Measurements from ENCODE around the gene TAS2R10.
"Not testable (repeated sequence)": the region's sequence is repeated elsewhere in the genome, so short reads cannot be mapped to it uniquely, and the experiment has no call there.

TAS2R10 gene, protein sequence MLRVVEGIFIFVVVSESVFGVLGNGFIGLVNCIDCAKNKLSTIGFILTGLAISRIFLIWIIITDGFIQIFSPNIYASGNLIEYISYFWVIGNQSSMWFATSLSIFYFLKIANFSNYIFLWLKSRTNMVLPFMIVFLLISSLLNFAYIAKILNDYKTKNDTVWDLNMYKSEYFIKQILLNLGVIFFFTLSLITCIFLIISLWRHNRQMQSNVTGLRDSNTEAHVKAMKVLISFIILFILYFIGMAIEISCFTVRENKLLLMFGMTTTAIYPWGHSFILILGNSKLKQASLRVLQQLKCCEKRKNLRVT

DNA sequence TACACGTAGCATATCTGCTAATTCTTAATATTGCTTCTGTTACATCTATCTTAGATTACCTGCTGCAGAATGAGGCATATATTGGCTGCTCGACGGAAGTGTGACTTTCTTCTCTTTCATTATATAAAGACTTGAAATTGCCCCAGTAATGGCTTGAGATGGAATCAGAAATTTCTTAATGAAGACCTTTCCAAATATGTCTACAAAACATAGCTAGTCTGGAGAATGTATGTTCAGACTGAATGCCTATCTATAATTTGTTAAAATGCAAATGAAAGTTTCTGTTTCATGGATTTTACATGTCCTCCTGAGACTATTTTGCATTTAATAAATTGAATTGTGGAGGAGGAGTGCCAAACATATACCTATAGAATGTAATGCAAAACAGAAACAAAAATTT is at the start of gene TAS2R10:
Gene TAS2R10, minus strand, starts transcription at position 101 of the 400 bp plus-strand sequence. Its CDS starts 89 bp downstream, at position 12.
- in situ Hi-C loops (cut with MboI; ENCODE audit: low sequenced_read_pairs): no loop called here

DNA sequence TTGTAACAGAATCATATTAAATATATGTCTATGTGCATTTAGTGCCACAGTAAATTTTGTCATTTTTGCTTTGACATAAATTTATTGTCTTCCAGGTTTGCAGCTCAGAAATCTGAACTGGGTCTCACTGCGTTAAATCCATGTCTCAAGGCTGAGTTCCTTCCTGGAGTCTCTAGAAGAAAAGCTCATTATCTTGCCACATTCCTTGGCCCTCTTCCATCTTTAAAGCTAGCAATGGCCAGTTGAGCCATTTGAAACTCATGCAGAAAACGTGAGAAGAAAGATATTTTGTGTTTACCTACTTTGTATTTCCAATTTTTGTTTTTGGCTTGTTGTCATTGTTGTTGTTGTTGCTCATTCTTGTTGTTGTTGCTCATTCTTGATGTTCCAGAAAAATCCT is 47.2 kb upstream of the TAS2R10 start:
- in situ Hi-C loops (cut with MboI; ENCODE audit: low sequenced_read_pairs): no loop called here

DNA sequence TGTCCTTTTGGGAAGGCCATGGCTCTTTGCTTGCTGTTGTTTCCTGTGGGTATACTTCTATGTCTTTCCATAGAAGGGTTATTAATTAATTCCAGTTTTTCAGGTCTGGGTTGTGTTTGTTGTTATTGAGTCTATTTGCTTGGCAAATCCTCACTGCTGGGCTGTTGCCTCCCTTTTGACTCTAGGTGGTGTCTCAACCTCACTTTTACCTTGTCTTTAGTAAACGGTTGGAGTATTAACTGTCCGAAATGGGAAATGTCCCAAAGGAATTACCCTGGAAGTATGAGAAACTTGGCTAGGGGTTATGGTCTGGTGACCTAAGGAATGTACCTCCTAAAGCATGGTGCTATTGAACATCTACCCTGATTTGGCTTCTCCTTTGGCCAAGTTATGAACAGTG is 41.2 kb upstream of the TAS2R10 start:
- in situ Hi-C loops (cut with MboI; ENCODE audit: low sequenced_read_pairs): no loop called here

DNA sequence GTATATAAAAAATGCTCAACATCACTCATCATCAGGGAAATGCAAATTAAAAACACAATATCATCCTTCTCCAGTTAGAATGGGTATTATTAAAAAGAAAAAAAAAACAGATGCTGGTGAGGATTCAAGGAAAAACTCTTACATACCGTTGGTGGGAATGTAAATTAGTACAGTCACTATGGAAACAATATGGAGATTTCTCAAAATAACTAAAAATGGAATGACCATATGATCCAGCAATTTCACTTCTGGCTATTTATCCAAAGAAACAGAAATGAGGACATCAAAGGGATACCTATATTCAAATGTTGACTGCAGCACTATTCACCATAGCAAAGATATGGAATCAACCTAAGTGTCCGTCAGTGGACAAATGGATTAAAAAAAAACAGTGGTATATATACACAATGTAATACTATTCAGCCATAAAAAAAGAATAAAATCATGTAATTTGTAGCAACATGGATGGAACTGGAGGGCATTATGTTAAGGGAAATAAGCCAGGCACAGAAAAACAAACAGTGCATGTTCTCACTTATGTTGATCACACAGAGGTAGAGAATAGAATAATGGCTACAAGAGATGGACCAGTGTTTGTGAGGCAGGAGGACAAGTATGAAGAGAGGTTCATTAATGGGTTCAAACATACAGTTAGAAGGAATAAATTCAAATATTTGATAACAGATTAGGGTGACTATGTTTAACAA is 37.5 kb upstream of the TAS2R10 start:
- in situ Hi-C loops (cut with MboI; ENCODE audit: low sequenced_read_pairs): no loop called here

DNA sequence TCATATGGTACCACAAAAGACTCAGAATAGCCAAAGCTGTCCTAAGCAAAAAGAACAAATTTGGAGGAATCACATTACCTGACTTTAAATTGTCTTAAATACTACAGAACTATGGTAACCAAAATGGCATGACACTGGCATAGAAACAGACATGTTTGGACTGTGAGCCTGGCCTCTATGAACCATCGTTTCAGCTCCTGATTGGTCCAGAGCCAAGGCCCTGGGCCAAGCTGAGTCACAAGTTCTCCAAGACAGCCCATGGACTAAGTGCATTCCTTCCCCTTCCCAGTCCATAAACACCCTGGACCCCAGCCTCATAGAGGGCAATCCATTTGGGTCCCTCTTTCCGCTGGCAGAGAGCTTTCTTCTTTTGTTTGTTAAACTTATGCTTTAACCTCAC is 35.2 kb upstream of the TAS2R10 start:
- in situ Hi-C loops (cut with MboI; ENCODE audit: low sequenced_read_pairs): no loop called here

DNA sequence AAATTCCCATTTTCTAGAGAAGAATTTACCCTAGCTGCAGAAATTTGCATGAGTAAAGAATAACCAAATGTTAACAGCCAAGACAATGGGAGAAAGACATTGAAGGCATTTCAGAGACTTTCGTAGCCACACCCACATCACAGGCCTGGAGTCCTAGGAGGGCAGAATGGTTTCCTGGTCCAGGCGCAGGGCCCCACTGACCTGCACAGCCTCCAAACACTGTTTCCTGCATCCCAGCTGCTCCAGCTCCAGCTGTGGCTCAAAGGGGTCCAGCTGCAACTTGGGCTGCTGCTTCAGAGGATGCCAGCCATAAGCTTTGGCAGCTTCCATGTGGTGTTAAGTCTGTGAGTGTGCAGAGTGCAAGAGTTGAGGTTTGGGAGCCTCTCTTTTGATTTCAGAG is 29.6 kb upstream of the TAS2R10 start:
- in situ Hi-C loops (cut with MboI; ENCODE audit: low sequenced_read_pairs): no loop called here

DNA sequence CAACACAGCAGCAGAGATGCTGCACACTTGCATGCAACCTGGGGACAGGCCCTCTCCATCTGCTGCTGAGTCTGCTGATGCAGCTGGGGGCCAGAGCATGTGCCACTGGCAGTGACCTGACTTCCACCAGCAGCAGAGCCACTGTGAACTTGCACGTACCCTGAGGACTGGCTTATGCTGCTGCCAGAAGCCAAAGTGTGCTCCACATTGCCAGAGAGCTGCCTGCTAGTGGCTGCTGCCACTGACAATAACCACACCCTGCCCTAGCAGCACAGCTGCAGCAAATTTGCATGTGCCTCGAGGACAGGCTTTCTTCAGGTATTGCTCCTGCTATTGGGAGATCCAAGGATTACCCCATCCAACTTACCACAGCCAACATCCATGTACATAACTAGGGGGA is 27.6 kb upstream of the TAS2R10 start:
- in situ Hi-C loops (cut with MboI; ENCODE audit: low sequenced_read_pairs): no loop called here

DNA sequence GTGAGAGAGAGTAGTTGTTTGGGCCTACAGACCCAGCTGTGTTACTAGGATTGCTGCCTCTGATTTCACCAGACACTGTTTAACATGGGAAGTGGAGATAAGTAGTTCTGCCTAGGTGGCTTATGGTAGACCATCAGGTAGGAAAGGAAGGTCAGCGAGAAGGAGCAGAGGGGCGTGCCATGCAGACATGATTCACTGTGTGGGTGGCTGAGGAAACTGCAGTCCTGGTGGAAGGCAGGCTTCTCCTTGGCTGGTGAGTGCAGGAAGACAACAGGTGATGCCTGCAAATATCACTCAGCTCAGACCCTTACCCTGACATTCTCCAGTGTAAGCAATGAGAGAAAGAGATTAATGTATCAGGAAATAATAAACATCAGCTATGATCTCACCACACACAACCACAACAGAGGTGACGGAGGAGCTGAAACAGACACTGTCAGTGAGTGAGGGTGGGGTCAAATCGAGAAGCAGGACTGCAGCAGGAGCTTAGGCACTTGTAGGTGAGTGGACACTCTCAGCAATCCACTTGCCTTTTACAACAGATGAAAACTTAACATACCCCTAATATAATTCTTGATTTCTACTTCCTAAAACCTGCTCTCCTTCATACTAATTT is 25.2 kb upstream of the TAS2R10 start:
- in situ Hi-C loops (cut with MboI; ENCODE audit: low sequenced_read_pairs): no loop called here

DNA sequence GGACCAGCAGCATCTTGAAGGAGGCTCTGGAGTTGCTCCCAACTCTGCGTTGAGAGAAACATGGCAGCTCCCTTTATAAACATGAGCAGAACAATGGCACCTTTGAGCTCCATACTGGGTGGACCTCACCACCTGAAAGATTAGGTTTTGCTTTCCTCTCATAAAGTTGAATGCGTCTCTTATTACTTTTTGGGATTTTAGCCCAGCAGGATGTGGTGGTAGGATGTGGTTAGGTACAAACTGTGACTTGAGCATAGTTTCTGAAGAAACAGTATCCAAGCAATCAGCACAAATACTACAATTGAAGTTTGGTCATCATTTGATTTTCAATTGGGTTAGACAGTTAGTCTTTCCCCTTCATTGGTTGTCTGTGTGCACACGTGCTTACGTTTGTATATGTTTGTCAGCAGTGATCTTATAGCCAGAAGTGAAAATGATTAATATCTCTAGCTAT is 23.3 kb upstream of the TAS2R10 start, which contains the start of gene PRR4:
Gene PRR4, minus strand, starts transcription at position 51 of the 454 bp plus-strand sequence. Its CDS starts 38 bp downstream, at position 13.
- in situ Hi-C loops (cut with MboI; ENCODE audit: low sequenced_read_pairs): no loop called here

DNA sequence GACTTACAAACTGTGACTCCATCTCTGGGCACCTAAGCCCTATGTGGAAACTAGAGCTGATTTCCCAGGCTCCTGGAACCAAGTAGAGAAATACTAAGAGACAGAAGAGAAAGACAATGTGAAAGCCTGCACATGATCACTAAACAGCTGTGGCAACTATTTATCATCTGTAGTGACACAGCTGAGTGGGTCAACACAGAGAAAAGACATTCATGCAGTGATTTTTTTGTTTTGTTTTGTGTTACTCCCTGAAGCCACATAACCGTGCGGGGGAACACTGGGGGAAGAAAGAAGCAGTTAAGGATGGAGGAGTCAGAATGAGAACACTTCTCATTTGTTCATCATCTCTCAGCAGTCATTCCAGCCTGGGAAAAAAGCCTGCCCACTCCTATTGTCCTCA is 21.6 kb upstream of the TAS2R10 start:
- in situ Hi-C loops (cut with MboI; ENCODE audit: low sequenced_read_pairs): no loop called here

DNA sequence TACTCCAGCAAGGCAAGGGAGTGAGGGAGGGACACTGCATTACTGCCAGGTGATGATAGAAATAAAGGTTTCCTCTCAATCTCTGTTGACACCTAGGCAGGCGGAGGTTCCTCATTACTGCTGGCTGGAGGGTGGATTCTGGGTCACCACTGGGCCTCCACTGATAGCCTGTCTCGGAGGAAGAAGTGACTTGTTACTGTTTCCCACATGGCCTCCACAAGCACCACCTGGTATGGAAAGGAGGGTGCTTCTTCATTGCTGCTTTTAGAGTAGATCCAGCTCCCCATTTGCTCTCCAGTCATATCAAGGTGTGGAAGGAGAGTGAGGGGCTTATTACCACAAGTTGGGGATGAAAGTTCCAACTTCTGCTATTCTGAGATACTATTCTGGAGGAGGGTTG is 16.7 kb upstream of the TAS2R10 start:
- in situ Hi-C loops (cut with MboI; ENCODE audit: low sequenced_read_pairs): no loop called here

DNA sequence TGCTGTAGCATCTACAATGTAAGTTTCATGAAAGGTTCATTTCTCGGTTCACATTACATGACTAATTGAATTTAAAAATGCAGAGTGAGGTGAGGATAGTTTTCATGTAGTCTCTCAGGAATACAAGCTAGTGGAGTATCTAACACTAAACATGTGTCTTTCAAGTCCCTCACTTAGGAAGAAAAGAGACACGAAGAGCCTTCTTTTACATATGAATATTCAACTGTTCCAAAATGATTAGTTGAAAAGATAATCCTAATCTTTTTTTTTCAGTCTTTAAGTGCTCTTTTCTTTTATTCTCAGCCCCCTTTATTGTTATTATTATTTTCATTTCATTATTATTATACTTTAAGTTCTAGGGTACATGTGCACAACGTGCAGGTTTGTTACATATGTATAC is 12.3 kb upstream of the TAS2R10 start:
- in situ Hi-C loops (cut with MboI; ENCODE audit: low sequenced_read_pairs): no loop called here

DNA sequence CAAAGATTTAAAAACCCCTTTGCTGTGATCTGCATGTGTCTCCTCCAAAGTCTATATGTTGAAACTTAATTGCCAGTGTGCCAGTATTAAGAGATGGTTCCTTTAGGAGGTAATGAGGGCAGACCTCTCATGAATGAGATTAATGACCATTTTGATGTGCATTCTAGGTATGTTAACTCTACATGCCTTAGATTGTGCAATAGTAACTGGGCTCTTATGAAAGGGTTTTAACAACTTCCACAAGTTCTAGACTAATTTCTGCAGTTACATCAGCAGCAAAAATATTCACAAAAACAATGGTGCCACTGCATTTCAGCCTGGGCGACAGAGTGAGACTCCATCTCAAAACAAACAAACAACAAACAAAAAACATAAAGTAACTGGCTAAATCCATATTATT is 3.8 kb upstream of the TAS2R10 start:
- in situ Hi-C loops (cut with MboI; ENCODE audit: low sequenced_read_pairs): no loop called here

DNA sequence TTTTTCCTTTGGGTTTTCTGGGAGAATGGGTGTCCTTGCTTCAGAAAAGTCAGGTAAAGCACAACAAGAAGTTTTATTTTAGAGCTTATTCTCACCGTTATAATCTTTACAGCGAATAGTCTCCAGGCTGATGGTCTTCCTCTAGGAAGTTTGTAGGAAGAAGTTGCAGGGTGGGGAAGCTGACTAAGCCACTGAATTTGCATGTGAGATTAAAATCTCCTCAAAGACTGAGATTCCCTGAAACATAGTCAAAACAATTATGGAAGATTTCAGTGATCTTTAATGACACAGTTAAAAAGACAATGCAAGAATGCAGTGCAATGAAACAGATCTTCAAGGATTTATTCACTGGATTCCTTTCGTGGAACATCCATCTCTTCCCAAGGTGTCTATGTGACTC is 1.2 kb downstream of the TAS2R10 start:
- in situ Hi-C loops (cut with MboI; ENCODE audit: low sequenced_read_pairs): no loop called here

DNA sequence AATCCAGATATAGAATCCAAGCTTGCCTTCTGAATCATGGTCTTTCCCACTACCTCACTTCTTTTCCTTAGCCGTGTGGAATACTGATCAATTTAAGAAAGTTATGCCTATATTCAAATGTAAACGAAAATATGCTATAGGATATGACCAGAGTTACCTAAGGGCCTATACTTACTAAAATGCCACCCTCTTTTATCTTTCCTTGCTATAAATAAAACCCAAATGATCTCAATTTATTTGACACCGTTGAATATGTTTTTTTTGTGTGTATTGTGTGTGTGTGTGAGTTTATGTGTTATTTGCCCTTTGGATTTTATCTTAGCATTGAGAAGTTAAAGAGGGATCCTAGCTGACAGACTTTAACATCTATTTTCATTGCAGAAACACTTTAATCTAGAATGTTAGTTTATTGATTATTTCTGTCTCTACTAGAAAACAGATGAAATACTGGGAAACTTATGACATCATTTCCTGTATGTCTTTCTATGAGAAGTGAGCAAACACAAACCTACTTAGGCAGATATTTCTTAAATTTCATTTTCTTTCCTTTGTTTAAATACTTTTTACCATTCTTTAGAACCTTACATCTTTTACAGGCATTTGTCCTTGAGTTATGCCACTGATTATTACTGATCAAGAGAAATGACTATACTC is 14.1 kb downstream of the TAS2R10 start:
- in situ Hi-C loops (cut with MboI; ENCODE audit: low sequenced_read_pairs): no loop called here

DNA sequence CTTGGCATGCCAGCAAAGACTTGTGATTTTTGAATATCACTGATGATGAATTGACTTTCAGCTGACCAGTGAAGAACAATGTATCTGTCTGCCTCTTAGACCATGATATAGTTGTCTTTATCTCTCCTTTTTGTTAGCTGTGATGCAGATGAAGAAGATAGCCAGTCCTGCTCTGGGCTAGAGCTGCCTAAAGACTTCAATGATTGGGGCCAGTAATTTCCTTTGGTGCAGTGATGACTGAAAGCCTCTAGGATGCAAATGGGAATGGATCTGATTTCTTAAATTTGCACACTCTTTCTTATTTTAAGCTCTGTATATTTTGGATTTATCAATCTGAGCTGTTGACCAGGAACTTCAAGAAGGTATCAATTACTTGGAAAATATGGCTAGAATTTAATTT is 16.1 kb downstream of the TAS2R10 start, which contains the start of gene TAS2R9:
Gene TAS2R9, minus strand, starts transcription at position 101 of the 400 bp plus-strand sequence. Its CDS starts 93 bp downstream, at position 8.
- in situ Hi-C loops (cut with MboI; ENCODE audit: low sequenced_read_pairs): no loop called here

DNA sequence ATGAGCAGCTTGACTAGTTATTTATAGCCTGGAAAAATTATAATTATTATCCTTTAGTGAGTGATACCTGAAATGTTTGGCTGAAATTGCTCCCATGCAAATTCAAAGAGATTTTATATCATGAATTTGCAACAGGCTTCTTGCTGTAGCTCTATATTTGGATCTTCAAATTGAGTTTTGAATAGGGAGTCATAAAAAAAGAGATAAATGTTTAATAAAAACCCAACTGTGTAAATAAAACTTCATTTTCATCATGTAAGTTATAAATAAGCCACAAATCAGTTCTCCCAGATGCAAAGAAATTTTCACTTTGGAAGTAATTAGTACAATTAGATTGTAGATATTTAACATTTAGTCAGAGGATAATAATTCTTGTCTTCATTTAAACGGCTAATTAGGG is 19.0 kb downstream of the TAS2R10 start, which contains the start of gene TAS2R8:
Gene TAS2R8, minus strand, starts transcription at position 101 of the 400 bp plus-strand sequence. CDS start 306 bp downstream, outside the sequence.
- in situ Hi-C loops (cut with MboI; ENCODE audit: low sequenced_read_pairs): no loop called here

DNA sequence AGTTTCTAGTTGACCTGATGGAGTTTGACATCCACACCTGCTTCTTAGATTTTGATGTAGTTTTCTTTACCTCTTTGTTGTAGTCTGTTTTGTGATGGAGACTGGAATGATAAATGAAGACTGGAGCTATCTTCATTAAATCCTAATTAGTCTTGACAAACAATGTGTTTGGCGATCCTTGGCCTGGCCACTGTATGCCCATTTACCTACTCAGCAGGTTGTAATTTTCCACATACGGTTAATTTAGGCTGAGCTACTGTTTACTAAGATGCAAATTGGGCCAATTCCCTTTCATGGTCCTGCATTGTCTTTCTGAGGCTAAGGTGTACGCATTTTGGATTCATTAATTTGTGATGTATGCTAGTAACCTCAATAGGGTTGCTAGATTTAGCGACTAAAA is 23.6 kb downstream of the TAS2R10 start, which contains the start of gene TAS2R7:
Gene TAS2R7, minus strand, starts transcription at position 41 of the 400 bp plus-strand sequence. CDS start 57 bp downstream, outside the sequence.
- in situ Hi-C loops (cut with MboI; ENCODE audit: low sequenced_read_pairs): no loop called here

DNA sequence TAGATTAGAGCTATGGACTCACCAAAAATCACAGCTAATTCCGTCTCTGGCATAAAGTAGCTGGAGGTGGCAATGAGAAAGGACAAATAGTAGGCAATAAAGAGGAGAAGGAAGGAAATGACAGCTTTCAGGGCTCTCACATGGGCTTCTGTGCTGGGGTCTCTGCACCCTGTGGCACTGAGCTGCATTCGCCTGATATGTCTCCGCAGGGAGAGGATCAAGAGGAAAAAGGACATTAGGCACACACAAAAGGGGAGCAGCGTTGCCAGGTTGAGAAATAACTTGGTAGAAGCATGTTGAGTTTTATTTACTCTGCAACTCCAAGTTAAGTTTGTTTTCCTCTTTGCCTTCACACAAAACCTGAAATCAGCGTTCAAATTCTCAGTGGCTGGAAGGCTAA is 24.4 kb downstream of the TAS2R10 start:
- in situ Hi-C loops (cut with MboI; ENCODE audit: low sequenced_read_pairs): no loop called here

DNA sequence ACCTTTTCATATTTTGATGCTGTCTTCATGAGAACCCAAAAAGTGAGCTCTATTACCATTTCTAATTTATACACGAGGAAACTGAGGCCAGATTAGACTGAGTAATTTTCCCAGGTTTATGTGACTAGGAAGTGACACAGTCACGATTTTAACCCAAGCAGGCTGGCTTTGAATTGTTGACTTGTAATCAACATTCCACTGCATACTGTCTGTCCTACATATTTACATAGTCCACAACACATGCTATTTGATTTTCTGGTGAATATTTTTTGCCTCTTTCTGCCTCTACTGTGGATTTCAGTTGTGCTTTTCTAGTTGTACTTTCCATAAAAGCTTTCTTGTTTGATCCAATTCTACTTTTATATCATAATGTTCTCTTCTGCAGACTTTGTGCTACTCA is 31.9 kb downstream of the TAS2R10 start:
- in situ Hi-C loops (cut with MboI; ENCODE audit: low sequenced_read_pairs): no loop called here

DNA sequence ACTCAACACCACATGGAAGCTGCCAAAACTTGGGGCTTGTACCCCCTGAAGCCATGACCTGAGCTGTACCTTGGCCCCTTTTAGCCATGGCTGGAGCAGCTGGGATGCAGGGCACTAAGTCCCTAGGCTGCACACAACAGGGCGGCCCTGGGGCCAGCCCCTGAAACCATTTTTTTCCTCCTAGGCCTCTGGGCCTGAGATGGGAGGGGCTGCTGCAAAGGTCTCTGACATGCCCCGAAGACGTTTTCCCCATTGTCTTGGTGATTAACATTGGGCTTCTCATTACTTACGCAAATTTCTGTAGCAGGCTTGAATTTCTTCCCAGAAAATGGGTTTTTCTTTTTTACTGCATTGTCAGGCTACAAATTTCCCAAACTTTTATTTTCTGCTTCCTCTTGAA is 34.4 kb downstream of the TAS2R10 start:
- in situ Hi-C loops (cut with MboI; ENCODE audit: low sequenced_read_pairs): not testable (repeated sequence)

Data from HL-60/S4 treated with phorbol 12-myristate 13-acetate at 8.2 ng/mL for 4 days and 3 days (cell line).